Sigmoid colon (tissue), 3 donors: ENCODE data around the gene CENPA.

Source experiments
- POLR2A ChIP-seq, 2 donors: fragments of 450-650 bp; IDR thresholded peaks; one replicate each; pipeline ENCODE4 v1.6.1; 2016; ENCODE audit warnings: antibody characterized with exemption in 2 of 2, mild to moderate bottlenecking in 2 of 2, moderate library complexity in 2 of 2
- TF ChIP-seq, protein P1 (sequence below), 4 experiments: fragments of 450-650 bp in 3 of 4; fragments of 200-600 bp in 1 of 4; IDR thresholded peaks; one replicate each; pipeline ENCODE4 v1.5.1; 2016 to 2019; ENCODE audit warnings: antibody characterized with exemption in 4 of 4, mild to moderate bottlenecking in 3 of 4, moderate library complexity in 2 of 4

DNA sequence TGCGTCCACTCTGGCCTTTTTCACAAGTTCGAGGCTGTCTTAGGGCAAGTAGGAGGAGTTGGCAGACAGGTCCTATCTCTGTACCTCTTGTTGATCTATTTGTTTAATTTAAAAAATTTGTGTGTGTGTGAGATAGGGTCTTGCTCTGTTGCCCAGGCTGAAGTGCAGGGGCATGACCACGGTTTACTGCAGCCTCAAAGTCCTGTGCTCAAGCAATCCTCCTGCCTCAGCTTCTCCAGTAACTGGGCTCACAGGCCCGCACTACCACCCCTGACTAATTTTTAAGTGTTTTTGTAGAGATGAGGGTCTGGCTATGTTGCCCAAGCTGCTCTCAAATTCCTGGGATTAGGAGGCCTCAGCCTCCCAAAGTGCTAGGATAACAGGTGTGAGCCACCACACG is 26.0 kb upstream of the CENPA start:
- TF ChIP-seq, protein P1, sequence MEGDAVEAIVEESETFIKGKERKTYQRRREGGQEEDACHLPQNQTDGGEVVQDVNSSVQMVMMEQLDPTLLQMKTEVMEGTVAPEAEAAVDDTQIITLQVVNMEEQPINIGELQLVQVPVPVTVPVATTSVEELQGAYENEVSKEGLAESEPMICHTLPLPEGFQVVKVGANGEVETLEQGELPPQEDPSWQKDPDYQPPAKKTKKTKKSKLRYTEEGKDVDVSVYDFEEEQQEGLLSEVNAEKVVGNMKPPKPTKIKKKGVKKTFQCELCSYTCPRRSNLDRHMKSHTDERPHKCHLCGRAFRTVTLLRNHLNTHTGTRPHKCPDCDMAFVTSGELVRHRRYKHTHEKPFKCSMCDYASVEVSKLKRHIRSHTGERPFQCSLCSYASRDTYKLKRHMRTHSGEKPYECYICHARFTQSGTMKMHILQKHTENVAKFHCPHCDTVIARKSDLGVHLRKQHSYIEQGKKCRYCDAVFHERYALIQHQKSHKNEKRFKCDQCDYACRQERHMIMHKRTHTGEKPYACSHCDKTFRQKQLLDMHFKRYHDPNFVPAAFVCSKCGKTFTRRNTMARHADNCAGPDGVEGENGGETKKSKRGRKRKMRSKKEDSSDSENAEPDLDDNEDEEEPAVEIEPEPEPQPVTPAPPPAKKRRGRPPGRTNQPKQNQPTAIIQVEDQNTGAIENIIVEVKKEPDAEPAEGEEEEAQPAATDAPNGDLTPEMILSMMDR (IDR thresholded peaks at IDR 0.05): no peak
- TF ChIP-seq POLR2A (IDR thresholded peaks at IDR 0.05): no peak
